PC-3 (cell line): Measurements from ENCODE around the gene THSD1. TPM values are rescaled to one million over a fixed set of nuclear protein-coding genes. Genes with fewer than 3 reads are reported as not detected.

Experiments used
- ATAC-seq: fragments of 200-7000 bp; cut with Tn5 transposase; 2 replicates; pipeline ENCODE4 v1.9.1; 2020; ENCODE audit warnings: mild to moderate bottlenecking, moderate library complexity
- BruUV-seq: library from RNA; stranded (reverse); fragments of 400-500 nt; replicated peaks from 2 replicates; lab custom pipeline; 2021; lab: Mats Ljungman, UMichigan
- CTCF ChIA-PET: fragments of 300-600 bp; sonication (Branson Sonifier 250); formaldehyde crosslinking; loops from one replicate; lab custom pipeline; 2022; ENCODE audit warnings: antibody characterized with exemption; lab: Charles Lee
- POLR2A ChIA-PET: fragments of 300-600 bp; sonication (Branson Sonifier 250); formaldehyde crosslinking; loops from one replicate; lab custom pipeline; 2022; ENCODE audit warnings: antibody characterized with exemption; ENCODE audit not compliant: unreplicated experiment; lab: Charles Lee
- DNase-seq: peaks from one replicate; pipeline ENCODE4 v3.0.0-alpha.2; 2015
- H2AFZ ChIP-seq: fragments of 300-600 bp; sonication (generic); 2 replicates; pipeline ENCODE4 v1.6.0; 2016; ENCODE audit warnings: antibody characterized with exemption, low read length
- H3F3A ChIP-seq: fragments of 300-600 bp; sonication (generic); one replicate; pipeline ENCODE4 v1.6.0; 2017; ENCODE audit warnings: antibody characterized with exemption, low read length, control low read depth, mild to moderate bottlenecking; ENCODE audit not compliant: unreplicated experiment
- H3K27ac ChIP-seq: fragments of 300-600 bp; sonication (generic); 2 replicates; pipeline ENCODE4 v1.5.1; 2016; ENCODE audit warnings: mild to moderate bottlenecking, low read length
- H3K27me3 ChIP-seq: fragments of 300-600 bp; sonication (generic); 2 replicates; pipeline ENCODE4 v1.6.1; 2016; ENCODE audit warnings: low read length, mixed read lengths
- H3K36me3 ChIP-seq: fragments of 300-600 bp; sonication (generic); 2 replicates; pipeline ENCODE4 v1.6.1; 2016; ENCODE audit warnings: low read depth, mixed run types, low read length, mixed read lengths
- H3K4me1 ChIP-seq: fragments of 300-600 bp; sonication (generic); 2 replicates; pipeline ENCODE4 v1.5.1; 2016; ENCODE audit warnings: low read length; ENCODE audit not compliant: insufficient read depth
- H3K4me2 ChIP-seq: fragments of 300-600 bp; sonication (generic); 2 replicates; pipeline ENCODE4 v1.6.0; 2016; ENCODE audit warnings: low read length
- H3K4me3 ChIP-seq: fragments of 300-600 bp; sonication (generic); 2 replicates; pipeline ENCODE4 v1.5.1; 2016; ENCODE audit warnings: mild to moderate bottlenecking, low read length, mixed read lengths
- H3K79me2 ChIP-seq: fragments of 300-600 bp; sonication (generic); 2 replicates; pipeline ENCODE4 v1.6.1; 2017; ENCODE audit warnings: low read length, mixed read lengths
- H3K9ac ChIP-seq: fragments of 300-600 bp; sonication (generic); 2 replicates; pipeline ENCODE4 v1.6.0; 2016; ENCODE audit warnings: mild to moderate bottlenecking, low read length
- H3K9me2 ChIP-seq: fragments of 300-600 bp; sonication (generic); replicated peaks from 2 replicates; pipeline ENCODE4 v1.6.1; 2016; ENCODE audit warnings: mixed run types, low read length, mixed read lengths
- H3K9me3 ChIP-seq: fragments of 300-600 bp; sonication (generic); 2 replicates; pipeline ENCODE4 v1.6.1; 2016; ENCODE audit warnings: low read length, mixed read lengths
- H4K20me1 ChIP-seq: fragments of 300-600 bp; sonication (generic); 2 replicates; pipeline ENCODE4 v1.6.1; 2016; ENCODE audit warnings: low read length, mixed read lengths
- EZH2 ChIP-seq: fragments of 300-600 bp; sonication (generic); IDR thresholded peaks from one replicate; pipeline ENCODE4 v1.6.1; 2017; ENCODE audit warnings: antibody characterized with exemption, mild to moderate bottlenecking, low read length; ENCODE audit not compliant: unreplicated experiment
- EZH2phosphoT487 ChIP-seq: fragments of 300-600 bp; sonication (generic); IDR thresholded peaks from 2 replicates; pipeline ENCODE4 v1.6.1; 2018; ENCODE audit warnings: mild to moderate bottlenecking, antibody characterized with exemption, low read length, borderline replicate concordance
- intact Hi-C: fragments of 100-400 bp; cut with micrococcal nuclease; formaldehyde crosslinking; loops from 2 replicates; pipeline ENCODE4 v1.9.0; 2023
- total RNA-seq: library from RNA; depleted of rRNA; stranded (reverse); fragments of >200 nt; gene quantifications from 2 replicates; pipeline ENCODE4 v1.2.3, GENCODE V29; 2014
- TF ChIP-seq, protein P1 (sequence below): fragments of 300-600 bp; sonication (generic); conservative IDR thresholded peaks from 2 replicates; pipeline ENCODE4 v1.5.1; 2017; ENCODE audit warnings: antibody characterized with exemption, low read depth, mild to moderate bottlenecking, low read length

The THSD1 gene
- total RNA-seq, 1 experiment from 2014 or later = 1.0 TPM

DNA sequence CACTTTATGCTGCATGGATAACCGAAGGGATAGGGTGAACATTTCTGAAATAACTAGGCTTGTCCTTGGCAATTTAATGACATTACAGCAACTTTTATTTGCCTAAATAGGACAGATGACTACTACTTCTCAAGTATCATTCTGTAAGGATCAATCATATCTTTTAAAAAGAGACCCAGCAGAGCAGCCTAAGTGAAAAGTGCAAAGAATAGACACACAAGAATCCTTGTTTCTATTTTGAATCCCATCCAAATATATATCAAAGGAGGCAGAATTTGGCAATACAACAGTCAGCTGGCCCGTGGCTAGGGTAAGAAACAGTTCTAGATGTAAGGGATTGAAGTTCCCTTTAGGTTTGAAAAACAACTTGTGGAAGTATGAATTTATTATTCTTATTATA lies 6.9 kb downstream of the THSD1 start:
- no peaks in the 10 kb centered on the region for H4K20me1 ChIP-seq
- H2AFZ ChIP-seq = no peak overlapping the region
- no peaks in the 10 kb centered on the region for H3K36me3 ChIP-seq
- no peaks in the 10 kb centered on the region for H3K9me3 ChIP-seq
- no peak overlapping the region for H3K4me2 ChIP-seq
- H3K27ac ChIP-seq = no peak overlapping the region
- H3K4me1 ChIP-seq = no peaks in the 10 kb centered on the region
- H3K79me2 ChIP-seq = no peaks in the 10 kb centered on the region
- H3K4me3 ChIP-seq = no peak overlapping the region
- DNase-seq (no peak), ATAC-seq (no peak)
- H3F3A ChIP-seq = no peaks in the 10 kb centered on the region
- intact Hi-C loops = loop anchor here (2.0 kb wide), 1 partner anchor 52 kb away; the partner anchor contains the start of gene VPS36
- TF ChIP-seq EZH2phosphoT487 (no peak), EZH2 (no peak)
- TF ChIP-seq, protein P1, sequence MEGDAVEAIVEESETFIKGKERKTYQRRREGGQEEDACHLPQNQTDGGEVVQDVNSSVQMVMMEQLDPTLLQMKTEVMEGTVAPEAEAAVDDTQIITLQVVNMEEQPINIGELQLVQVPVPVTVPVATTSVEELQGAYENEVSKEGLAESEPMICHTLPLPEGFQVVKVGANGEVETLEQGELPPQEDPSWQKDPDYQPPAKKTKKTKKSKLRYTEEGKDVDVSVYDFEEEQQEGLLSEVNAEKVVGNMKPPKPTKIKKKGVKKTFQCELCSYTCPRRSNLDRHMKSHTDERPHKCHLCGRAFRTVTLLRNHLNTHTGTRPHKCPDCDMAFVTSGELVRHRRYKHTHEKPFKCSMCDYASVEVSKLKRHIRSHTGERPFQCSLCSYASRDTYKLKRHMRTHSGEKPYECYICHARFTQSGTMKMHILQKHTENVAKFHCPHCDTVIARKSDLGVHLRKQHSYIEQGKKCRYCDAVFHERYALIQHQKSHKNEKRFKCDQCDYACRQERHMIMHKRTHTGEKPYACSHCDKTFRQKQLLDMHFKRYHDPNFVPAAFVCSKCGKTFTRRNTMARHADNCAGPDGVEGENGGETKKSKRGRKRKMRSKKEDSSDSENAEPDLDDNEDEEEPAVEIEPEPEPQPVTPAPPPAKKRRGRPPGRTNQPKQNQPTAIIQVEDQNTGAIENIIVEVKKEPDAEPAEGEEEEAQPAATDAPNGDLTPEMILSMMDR = no peak
- ChIA-PET POLR2A (no interaction called here), CTCF (no interaction called here)
- no peak overlapping the region for H3K9ac ChIP-seq
- no peaks in the 10 kb centered on the region for H3K27me3 ChIP-seq
- no TSS peak for BruUV-seq
- no peaks in the 10 kb centered on the region for H3K9me2 ChIP-seq

DNA sequence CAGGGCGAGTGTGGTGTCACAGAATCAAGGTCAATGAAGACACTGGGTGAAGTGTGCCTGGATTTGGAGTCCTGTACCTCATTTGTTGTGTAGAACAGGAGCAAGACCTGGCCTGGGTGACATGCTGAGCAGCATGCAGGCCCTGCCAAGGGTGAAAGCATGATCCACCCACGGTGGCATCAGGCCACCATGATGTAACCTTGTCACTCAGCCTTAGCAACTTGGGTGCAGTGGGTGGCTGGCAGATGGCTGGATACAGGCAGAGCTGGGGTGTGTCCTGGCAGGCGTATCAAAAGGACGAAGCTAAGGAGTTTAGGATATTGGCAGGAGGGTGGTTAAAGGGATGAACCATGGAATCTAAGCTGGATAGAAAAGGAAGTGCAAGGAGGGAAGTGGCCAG lies 10.3 kb downstream of the THSD1 start:
- intact Hi-C loops = no loop called here
- peaks cover 4% of the 10 kb centered on the region; the same call in 1 of the 2 replicates for H3K4me1 ChIP-seq
- ATAC-seq (no peak), DNase-seq (no peak)
- ChIA-PET POLR2A (no interaction called here), CTCF (no interaction called here)
- H2AFZ ChIP-seq = no peak overlapping the region
- no peaks in the 10 kb centered on the region for H3K36me3 ChIP-seq
- H3K9me3 ChIP-seq = no peaks in the 10 kb centered on the region
- H3K4me3 ChIP-seq = no peak overlapping the region
- TF ChIP-seq, protein P1 = no peak
- no peak for TF ChIP-seq EZH2phosphoT487
- TF ChIP-seq EZH2 = no peak
- no peak overlapping the region for H3K27ac ChIP-seq
- no peaks in the 10 kb centered on the region for H3K79me2 ChIP-seq
- H3F3A ChIP-seq = no peaks in the 10 kb centered on the region
- BruUV-seq = no TSS peak
- H3K9me2 ChIP-seq = no peaks in the 10 kb centered on the region
- no peak overlapping the region for H3K9ac ChIP-seq
- no peaks in the 10 kb centered on the region for H4K20me1 ChIP-seq
- no peak overlapping the region for H3K4me2 ChIP-seq
- no peaks in the 10 kb centered on the region for H3K27me3 ChIP-seq

DNA sequence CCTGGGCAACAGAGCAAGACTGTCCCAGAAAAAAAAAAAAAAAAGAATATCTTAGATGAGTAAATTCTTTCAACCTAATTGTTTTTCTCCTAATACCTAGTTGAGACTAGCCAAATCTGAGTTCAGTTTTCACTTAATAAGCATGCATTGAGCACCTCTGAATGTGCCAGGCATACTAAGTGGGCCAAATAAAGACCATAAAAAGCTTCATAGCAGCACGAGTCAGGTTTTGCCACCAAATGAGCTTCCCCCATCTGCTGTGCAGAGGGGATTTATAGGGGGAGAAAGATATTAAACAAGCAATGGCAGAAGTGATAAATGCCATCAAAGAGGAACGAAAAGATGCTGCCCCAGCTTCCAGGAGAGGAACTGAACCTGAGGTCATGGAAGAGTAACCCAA lies 11.4 kb downstream of the THSD1 start:
- Histone ChIP-seq H3K9me2 (no peaks in the 10 kb centered on the region), H3F3A (no peaks in the 10 kb centered on the region), H3K9ac (no peak overlapping the region), H4K20me1 (no peaks in the 10 kb centered on the region), H3K27me3 (no peaks in the 10 kb centered on the region), H3K27ac (no peak overlapping the region), H3K36me3 (no peaks in the 10 kb centered on the region), H3K4me1 (peaks cover 4% of the 10 kb centered on the region; the same call in 1 of the 2 replicates), H3K4me2 (no peak overlapping the region), H3K4me3 (no peak overlapping the region), H3K79me2 (no peaks in the 10 kb centered on the region), H2AFZ (no peak overlapping the region), H3K9me3 (no peaks in the 10 kb centered on the region)
- no TSS peak for BruUV-seq
- ChIA-PET POLR2A (no interaction called here), CTCF (no interaction called here)
- ATAC-seq (no peak), DNase-seq (no peak)
- TF ChIP-seq EZH2phosphoT487 (no peak), EZH2 (no peak)
- TF ChIP-seq, protein P1 = no peak
- intact Hi-C loops = no loop called here
